IMR-90 (cell line): ENCODE data around the gene COL5A2. TPM values are rescaled to one million over a fixed set of nuclear protein-coding genes. Genes with fewer than 3 reads are reported as not detected.
A peak's percentile ranks its signal among the peaks of the same experiment; 100 is the strongest.

Source experiments
- ATAC-seq: fragments of 200-7000 bp; cut with Tn5 transposase; 2 replicates; pipeline ENCODE4 v1.9.1; 2020; ENCODE audit warnings: low read depth, mild to moderate bottlenecking, moderate library complexity
- BruUV-seq: library from RNA; stranded (reverse); fragments of 400-500 nt; replicated peaks from 2 replicates; lab custom pipeline; 2021; lab: Mats Ljungman, UMichigan
- CTCF ChIA-PET: fragments of 300-600 bp; formaldehyde crosslinking; extraction: SDS; loops from one replicate; lab custom pipeline; 2021; ENCODE audit warnings: antibody characterized with exemption; lab: Yijun Ruan, JAX
- POLR2A ChIA-PET: fragments of 300-600 bp; sonication (Branson Sonifier 250); formaldehyde crosslinking; loops from one replicate; lab custom pipeline; 2022; ENCODE audit warnings: antibody characterized with exemption; ENCODE audit not compliant: unreplicated experiment; lab: Charles Lee
- DNase-seq: peaks from one replicate; pipeline ENCODE4 v3.0.0; 2013
- H2AFZ ChIP-seq: replicated peaks from 2 replicates; pipeline ENCODE3; 2013; ENCODE audit warnings: low read length, mild to moderate bottlenecking; ENCODE audit not compliant: poor library complexity
- H2AK5ac ChIP-seq: 2 replicates; pipeline ENCODE4 v1.6.1; 2013; ENCODE audit warnings: low read depth, low read length, inconsistent platforms
- H2AK9ac ChIP-seq: replicated peaks from 2 replicates; pipeline ENCODE3; 2013; ENCODE audit warnings: mild to moderate bottlenecking, low read depth, low read length, moderate library complexity; ENCODE audit not compliant: poor library complexity
- H2BK120ac ChIP-seq: 2 replicates; pipeline ENCODE4 v1.6.1; 2013; ENCODE audit warnings: low read depth, low read length, inconsistent platforms
- H2BK15ac ChIP-seq: 3 replicates; pipeline ENCODE4 v1.6.1; 2013; ENCODE audit warnings: low read depth, low read length, inconsistent platforms
- H2BK20ac ChIP-seq: 2 replicates; pipeline ENCODE4 v1.6.1; 2013; ENCODE audit warnings: low read depth, mild to moderate bottlenecking, inconsistent platforms, low read length, moderate library complexity
- H2BK5ac ChIP-seq: 2 replicates; pipeline ENCODE4 v1.6.1; 2013; ENCODE audit warnings: mild to moderate bottlenecking, low read depth, low read length, inconsistent platforms; ENCODE audit not compliant: poor library complexity, severe bottlenecking
- H3K14ac ChIP-seq: replicated peaks from 2 replicates; pipeline ENCODE4 v1.6.1; 2013; ENCODE audit warnings: low read depth, low read length, inconsistent platforms
- H3K18ac ChIP-seq: 2 replicates; pipeline ENCODE4 v1.6.1; 2013; ENCODE audit warnings: low read depth, low read length, control low read depth
- H3K23ac ChIP-seq: 2 replicates; pipeline ENCODE4 v1.6.1; 2013; ENCODE audit warnings: low read depth, low read length, inconsistent platforms
- H3K27ac ChIP-seq: 2 replicates; pipeline ENCODE4 v1.5.1; 2013; ENCODE audit warnings: mild to moderate bottlenecking, control low read depth, low read length; ENCODE audit not compliant: insufficient read depth
- H3K27me3 ChIP-seq: 2 replicates; pipeline ENCODE4 v1.6.1; 2013; ENCODE audit warnings: low read length; ENCODE audit not compliant: control insufficient read depth, insufficient read depth
- H3K36me3 ChIP-seq: 2 replicates; pipeline ENCODE4 v1.6.1; 2013; ENCODE audit warnings: low read length, mixed read lengths; ENCODE audit not compliant: control insufficient read depth, insufficient read depth
- H3K4ac ChIP-seq: 2 replicates; pipeline ENCODE4 v1.6.1; 2013; ENCODE audit warnings: low read depth, low read length, inconsistent platforms
- H3K4me1 ChIP-seq: 2 replicates; pipeline ENCODE4 v1.6.1; 2013; ENCODE audit warnings: low read length, mixed read lengths; ENCODE audit not compliant: control insufficient read depth, insufficient read depth
- H3K4me2 ChIP-seq: 2 replicates; pipeline ENCODE4 v1.6.1; 2013; ENCODE audit warnings: low read depth, mild to moderate bottlenecking, control low read depth, low read length, moderate library complexity
- H3K4me3 ChIP-seq: 2 replicates; pipeline ENCODE4 v1.5.1; 2013; ENCODE audit warnings: low read depth, mild to moderate bottlenecking, control low read depth, low read length, moderate library complexity; ENCODE audit not compliant: insufficient read depth
- H3K56ac ChIP-seq: 2 replicates; pipeline ENCODE4 v1.6.1; 2013; ENCODE audit warnings: low read length, inconsistent platforms; ENCODE audit not compliant: insufficient read depth; ENCODE audit errors: extremely low read depth
- H3K79me1 ChIP-seq, 2 experiments: 2 replicates each; pipeline ENCODE4 v1.6.1; 2013; ENCODE audit warnings: low read length in 2 of 2, inconsistent platforms in 1 of 2, low read depth in 1 of 2
- H3K9ac ChIP-seq: 2 replicates; pipeline ENCODE4 v1.6.1; 2013; ENCODE audit warnings: low read depth, low read length, control low read depth
- H3K9me1 ChIP-seq: 2 replicates; pipeline ENCODE4 v1.6.1; 2013; ENCODE audit warnings: low read length, inconsistent platforms; ENCODE audit not compliant: insufficient read depth
- H3K9me3 ChIP-seq: 2 replicates; pipeline ENCODE4 v1.6.1; 2013; ENCODE audit warnings: low read length; ENCODE audit not compliant: control insufficient read depth, insufficient read depth
- H4K20me1 ChIP-seq: 2 replicates; pipeline ENCODE4 v1.6.1; 2013; ENCODE audit warnings: low read length, inconsistent platforms; ENCODE audit not compliant: insufficient read depth
- H4K5ac ChIP-seq: 2 replicates; pipeline ENCODE4 v1.6.1; 2013; ENCODE audit warnings: mild to moderate bottlenecking, low read depth, low read length, control low read depth
- H4K8ac ChIP-seq, 2 experiments: 2 replicates each; pipeline ENCODE4 v1.6.1; 2013; ENCODE audit warnings: low read depth in 2 of 2, low read length in 2 of 2, control low read depth in 1 of 2, inconsistent platforms in 1 of 2
- H4K91ac ChIP-seq: 2 replicates; pipeline ENCODE4 v1.6.1; 2013; ENCODE audit warnings: low read depth, low read length, inconsistent platforms; ENCODE audit not compliant: insufficient read depth
- CHD1 ChIP-seq: IDR thresholded peaks from 2 replicates; pipeline ENCODE4 v1.6.1; 2012; ENCODE audit warnings: low read depth, low read length, improper control_type of control experiment
- RAD21 ChIP-seq: IDR thresholded peaks from 2 replicates; pipeline ENCODE4 v1.6.1; 2012; ENCODE audit warnings: low read length, improper control_type of control experiment
- SMC3 ChIP-seq: fragments of 150-350 bp; IDR thresholded peaks from 2 replicates; pipeline ENCODE4 v1.6.1; 2016; ENCODE audit warnings: low read depth, mild to moderate bottlenecking, antibody characterized with exemption, low read length, moderate library complexity
- WGBS, 2 experiments: methylation state at CpG; one replicate each; pipeline versions ENCODE4 v1.1.5 to v1.1.7; 2013; ENCODE audit warnings: missing lambda C conversion rate in 2 of 2; ENCODE audit not compliant: insufficient read length in 1 of 2; ENCODE audit errors: extremely low coverage in 2 of 2; 5-methylcytosine and 5-hydroxymethylcytosine counted together
- dilution Hi-C: fragments of 300-500 bp; cut with HindIII; formaldehyde crosslinking; loops from one replicate; pipeline ENCODE4 v1.14.3; 2018; ENCODE audit warnings: low sequenced_read_pairs; ENCODE audit not compliant: unreplicated experiment
- in situ Hi-C: fragments of 300-500 bp; cut with MboI; formaldehyde crosslinking; loops from 3 replicates; pipeline ENCODE4 v1.14.3; 2019; ENCODE audit warnings: low sequenced_read_pairs, inconsistent platforms, mixed read lengths
- intact Hi-C: fragments of 100-400 bp; cut with micrococcal nuclease; formaldehyde crosslinking; loops from 2 replicates; pipeline ENCODE4 v1.10.0; 2022
- polyA plus RNA-seq, 3 experiments: library from polyadenylated mRNA; depleted of rRNA; stranded (reverse); fragments of >200 nt; gene quantifications; 2 replicates each; pipeline ENCODE4 v1.2.3, GENCODE V29; 2012; ENCODE audit warnings: low replicate concordance in 1 of 3
- total RNA-seq: library from RNA; depleted of rRNA; stranded (reverse); fragments of >200 nt; gene quantifications from 2 replicates; pipeline ENCODE4 v1.2.3, GENCODE V29; 2012
- TF ChIP-seq, protein P1 (sequence below): fragments of 150-350 bp; IDR thresholded peaks from 2 replicates; pipeline ENCODE4 v1.6.1; 2017; ENCODE audit warnings: mild to moderate bottlenecking, antibody characterized with exemption, low read length, low read depth
- TF ChIP-seq, protein P2 (sequence below): conservative IDR thresholded peaks from 2 replicates; pipeline ENCODE4 v1.5.1; 2012; ENCODE audit warnings: mild to moderate bottlenecking, low read depth, low read length, improper control_type of control experiment

The COL5A2 gene
- total and polyA plus RNA-seq, 2 of the 4 experiments (the other 2 are of a cell fraction) = 181 to 257 TPM

DNA sequence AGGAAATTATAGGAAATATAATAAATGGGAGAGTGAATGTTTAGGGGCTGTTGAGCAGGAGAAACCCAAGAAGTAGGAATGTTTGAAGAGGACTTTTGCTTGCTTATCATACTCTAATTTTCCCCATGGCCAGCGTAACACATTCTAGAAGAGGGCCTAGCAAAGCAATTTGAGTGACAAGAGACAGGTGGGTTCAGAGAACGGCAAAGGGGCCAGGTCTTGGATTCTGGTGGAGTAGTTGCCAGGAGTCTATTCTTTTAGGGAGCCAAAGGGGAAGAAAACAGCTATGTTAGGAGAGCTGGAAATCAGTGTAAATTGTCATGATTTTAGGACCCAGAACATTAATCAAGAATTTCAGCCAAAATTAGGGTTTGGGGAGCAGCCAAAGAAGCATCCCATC lies 96.5 kb downstream of the COL5A2 start:
- H3K9ac ChIP-seq = peak overlapping the region; percentile 57
- peak overlapping the region; percentile 60; the same call in 1 of the 2 replicates for H2BK20ac ChIP-seq
- DNase-seq (no peak), ATAC-seq (no peak)
- H2AK5ac ChIP-seq = 0 out of 2 replicates have a peak overlapping the region, but pooled peaks have one; percentile 27
- TF ChIP-seq, protein P1, sequence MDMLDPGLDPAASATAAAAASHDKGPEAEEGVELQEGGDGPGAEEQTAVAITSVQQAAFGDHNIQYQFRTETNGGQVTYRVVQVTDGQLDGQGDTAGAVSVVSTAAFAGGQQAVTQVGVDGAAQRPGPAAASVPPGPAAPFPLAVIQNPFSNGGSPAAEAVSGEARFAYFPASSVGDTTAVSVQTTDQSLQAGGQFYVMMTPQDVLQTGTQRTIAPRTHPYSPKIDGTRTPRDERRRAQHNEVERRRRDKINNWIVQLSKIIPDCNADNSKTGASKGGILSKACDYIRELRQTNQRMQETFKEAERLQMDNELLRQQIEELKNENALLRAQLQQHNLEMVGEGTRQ = no peak
- no peak for TF ChIP-seq SMC3
- TF ChIP-seq CHD1 = no peak
- TF ChIP-seq RAD21 = no peak
- TF ChIP-seq, protein P2, sequence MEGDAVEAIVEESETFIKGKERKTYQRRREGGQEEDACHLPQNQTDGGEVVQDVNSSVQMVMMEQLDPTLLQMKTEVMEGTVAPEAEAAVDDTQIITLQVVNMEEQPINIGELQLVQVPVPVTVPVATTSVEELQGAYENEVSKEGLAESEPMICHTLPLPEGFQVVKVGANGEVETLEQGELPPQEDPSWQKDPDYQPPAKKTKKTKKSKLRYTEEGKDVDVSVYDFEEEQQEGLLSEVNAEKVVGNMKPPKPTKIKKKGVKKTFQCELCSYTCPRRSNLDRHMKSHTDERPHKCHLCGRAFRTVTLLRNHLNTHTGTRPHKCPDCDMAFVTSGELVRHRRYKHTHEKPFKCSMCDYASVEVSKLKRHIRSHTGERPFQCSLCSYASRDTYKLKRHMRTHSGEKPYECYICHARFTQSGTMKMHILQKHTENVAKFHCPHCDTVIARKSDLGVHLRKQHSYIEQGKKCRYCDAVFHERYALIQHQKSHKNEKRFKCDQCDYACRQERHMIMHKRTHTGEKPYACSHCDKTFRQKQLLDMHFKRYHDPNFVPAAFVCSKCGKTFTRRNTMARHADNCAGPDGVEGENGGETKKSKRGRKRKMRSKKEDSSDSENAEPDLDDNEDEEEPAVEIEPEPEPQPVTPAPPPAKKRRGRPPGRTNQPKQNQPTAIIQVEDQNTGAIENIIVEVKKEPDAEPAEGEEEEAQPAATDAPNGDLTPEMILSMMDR = no peak
- peaks cover 37% of the 10 kb centered on the region for H3K36me3 ChIP-seq
- peak overlapping the region; percentile 50; the same call in 1 of the 2 replicates for H3K23ac ChIP-seq
- H3K4ac ChIP-seq = peak overlapping the region; percentile 88
- H3K18ac ChIP-seq = peak overlapping the region; percentile 51
- WGBS, 2 experiments = no CpG with 5 or more reads among the region's 2 CpGs
- in situ Hi-C loops = no loop called here
- no peak overlapping the region for H3K4me3 ChIP-seq
- peak overlapping the region; percentile 14 for H2BK5ac ChIP-seq
- no peak overlapping the region for H2AFZ ChIP-seq
- no peak overlapping the region for H2AK9ac ChIP-seq
- peak overlapping the region; percentile 99 for H3K27ac ChIP-seq
- peak overlapping the region; percentile 65; the same call in 1 of the 2 replicates for H2BK120ac ChIP-seq
- no peak overlapping the region for H2BK15ac ChIP-seq
- no peaks in the 10 kb centered on the region for H3K9me3 ChIP-seq
- H4K5ac ChIP-seq = peak overlapping the region; percentile 65
- ChIA-PET POLR2A (no interaction called here), CTCF (interaction anchor here (0.6 to 0.9 kb wide), 3 partner anchors 95 to 245 kb away, joined by 3 to 7 read pairs (median 4); no protein-coding TSS in a partner anchor)
- no TSS peak for BruUV-seq
- H3K4me2 ChIP-seq = no peak overlapping the region
- H3K56ac ChIP-seq = no peak overlapping the region
- H4K8ac ChIP-seq = peak overlapping the region; percentile 15 to 49
- H4K20me1 ChIP-seq = no peaks in the 10 kb centered on the region
- H4K91ac ChIP-seq = no peak overlapping the region; the same call in 1 of the 2 replicates
- no peaks in the 10 kb centered on the region for H3K27me3 ChIP-seq
- H3K79me1 ChIP-seq = peaks cover 15 to 39% of the 10 kb centered on the region in 2 experiments
- peaks cover 14% of the 10 kb centered on the region for H3K4me1 ChIP-seq
- H3K9me1 ChIP-seq = 0 out of 2 replicates have a peak, but pooled peaks cover 3% of the 10 kb centered on the region
- H3K14ac ChIP-seq = peak overlapping the region; percentile 24
- intact Hi-C loops = no loop called here
- dilution Hi-C loops = no loop called here
